Neural cell (in vitro differentiated cells): Measurements from ENCODE around the gene CCDC15.

Experiments used
- CTCF ChIP-seq: fragments of 450-650 bp; IDR thresholded peaks from 2 replicates; pipeline ENCODE4 v1.5.1; 2014; ENCODE audit warnings: antibody characterized with exemption, mild to moderate bottlenecking, moderate library complexity; ENCODE audit not compliant: poor library complexity, severe bottlenecking
- EP300 ChIP-seq: fragments of 450-650 bp; conservative IDR thresholded peaks from 2 replicates; pipeline ENCODE4 v1.6.1; 2014; ENCODE audit warnings: antibody characterized with exemption, mild to moderate bottlenecking, moderate library complexity; ENCODE audit not compliant: poor library complexity, severe bottlenecking
- EZH2 ChIP-seq: fragments of 200-600, 300-800 bp; shearing (Covaris generic), sonication (generic); IDR thresholded peaks from 2 replicates; pipeline ENCODE4 v1.6.1; 2014; ENCODE audit warnings: antibody characterized with exemption, low read length, borderline replicate concordance, mild to moderate bottlenecking; ENCODE audit not compliant: insufficient read depth, poor library complexity, severe bottlenecking
- MXI1 ChIP-seq: fragments of 450-650 bp; conservative IDR thresholded peaks from 2 replicates; pipeline ENCODE4 v1.6.1; 2014; ENCODE audit warnings: antibody characterized with exemption, mild to moderate bottlenecking; ENCODE audit not compliant: poor library complexity, severe bottlenecking
- POLR2AphosphoS5 ChIP-seq: IDR thresholded peaks from 2 replicates; pipeline ENCODE4 v1.6.1; 2012
- RAD21 ChIP-seq: fragments of 450-650 bp; conservative IDR thresholded peaks from 2 replicates; pipeline ENCODE4 v1.6.1; 2014; ENCODE audit warnings: antibody characterized with exemption, mild to moderate bottlenecking, moderate library complexity
- TAF1 ChIP-seq: IDR thresholded peaks from 2 replicates; pipeline ENCODE4 v1.6.1; 2012; ENCODE audit warnings: low read depth

- TF ChIP-seq CTCF, result no peak
- no peak for TF ChIP-seq EZH2
- TF ChIP-seq POLR2AphosphoS5, result no peak
- no peak for TF ChIP-seq RAD21
- TF ChIP-seq TAF1, result no peak
- no peak for TF ChIP-seq EP300
- no peak for TF ChIP-seq MXI1
Observed at GRCh38 chr11:125080531-125080911, 126.5 kb downstream of the CCDC15 start.
